Endothelial cell of umbilical vein (primary cell): Measurements from ENCODE around the gene ZNF48. TPM values are rescaled to one million over a fixed set of nuclear protein-coding genes. Genes with fewer than 3 reads are reported as not detected.

Experiments
- BruUV-seq: library from RNA; stranded (reverse); fragments of 400-500 nt; replicated peaks from 2 replicates; lab custom pipeline; 2021; lab: Mats Ljungman, UMichigan
- CTCF ChIA-PET: fragments of 300-600, 350-600 bp; sonication (Branson Sonifier 250); formaldehyde crosslinking; loops from one replicate; lab custom pipeline; 2021; ENCODE audit warnings: antibody characterized with exemption, inconsistent platforms; lab: Charles Lee
- POLR2A ChIA-PET: fragments of 300-600, 350-600 bp; sonication (Branson Sonifier 250); formaldehyde crosslinking; loops from one replicate; lab custom pipeline; 2021; ENCODE audit warnings: antibody characterized with exemption, inconsistent platforms; lab: Charles Lee
- DNase-seq: peaks from one replicate; pipeline ENCODE4 v3.0.0-alpha.2; 2011; ENCODE audit warnings: low read depth, low spot score
- FAIRE-seq: peaks from 2 replicates; lab custom pipeline; 2011; peaks lifted over from hg19 to GRCh38; lab: Jason Lieb, UNC
- H2AFZ ChIP-seq: 2 replicates; pipeline ENCODE4 v1.6.0; 2012; ENCODE audit warnings: low read depth, low read length, control low read depth, inconsistent platforms
- H3K27ac ChIP-seq: 2 replicates; pipeline ENCODE4 v1.5.1; 2011; ENCODE audit warnings: low read depth, mild to moderate bottlenecking, control low read depth, low read length, moderate library complexity; ENCODE audit not compliant: insufficient read depth
- H3K27me3 ChIP-seq, 2 experiments: 2 replicates each; pipeline versions ENCODE4 v1.6.0 to v1.6.1; 2011; ENCODE audit warnings: low read length in 2 of 2, mixed read lengths in 1 of 2; ENCODE audit not compliant: control insufficient read depth in 2 of 2, insufficient read depth in 2 of 2
- H3K36me3 ChIP-seq, 2 experiments: 2 replicates in 1 of 2; 3 replicates in 1 of 2; pipeline ENCODE4 v1.5.1; 2011; ENCODE audit warnings: low read length in 2 of 2, mild to moderate bottlenecking in 1 of 2, moderate library complexity in 1 of 2; ENCODE audit not compliant: control insufficient read depth in 2 of 2, insufficient read depth in 2 of 2; ENCODE audit errors: extremely low read depth in 1 of 2
- H3K4me1 ChIP-seq: 3 replicates; pipeline ENCODE4 v1.5.1; 2011; ENCODE audit warnings: mild to moderate bottlenecking, low read length; ENCODE audit not compliant: control insufficient read depth, insufficient read depth; ENCODE audit errors: extremely low read depth
- H3K4me2 ChIP-seq: 2 replicates; pipeline ENCODE4 v1.6.1; 2011; ENCODE audit warnings: low read length, control low read depth, mixed read lengths; ENCODE audit not compliant: insufficient read depth
- H3K4me3 ChIP-seq, 3 experiments: fragments of 200-600 bp in 1 of 3; sonication (generic), shearing (Covaris generic) in 1 of 3; replicated peaks in 1 of 3; 2 replicates each; pipeline ENCODE4 v1.5.1; 2011 to 2016; ENCODE audit warnings: control low read depth in 3 of 3, low read length in 3 of 3, mild to moderate bottlenecking in 2 of 3, inconsistent platforms in 1 of 3, low read depth in 1 of 3, moderate library complexity in 1 of 3; ENCODE audit not compliant: insufficient read depth in 1 of 3
- H3K79me2 ChIP-seq: 2 replicates; pipeline ENCODE4 v1.6.0; 2012; ENCODE audit warnings: low read length, inconsistent platforms; ENCODE audit not compliant: control insufficient read depth, insufficient read depth
- H3K9ac ChIP-seq: replicated peaks from 2 replicates; pipeline ENCODE3; 2011; ENCODE audit warnings: low read length, control low read depth; ENCODE audit not compliant: insufficient read depth; ENCODE audit errors: extremely low read depth
- H3K9me1 ChIP-seq: replicated peaks from 3 replicates; pipeline ENCODE4 v1.6.0; 2011; ENCODE audit warnings: mild to moderate bottlenecking, low read length; ENCODE audit not compliant: control insufficient read depth, insufficient read depth; ENCODE audit errors: extremely low read depth
- H3K9me3 ChIP-seq: replicated peaks from 2 replicates; pipeline ENCODE4 v1.5.1; 2012; ENCODE audit warnings: low read length, inconsistent platforms; ENCODE audit not compliant: control insufficient read depth, insufficient read depth
- H4K20me1 ChIP-seq: replicated peaks from 2 replicates; pipeline ENCODE3; 2011; ENCODE audit warnings: mild to moderate bottlenecking, low read length; ENCODE audit not compliant: control insufficient read depth, insufficient read depth; ENCODE audit errors: extremely low read depth
- CTCF ChIP-seq, 2 donors: IDR thresholded peaks; 1 replicate in 1 of 2; 2 replicates in 1 of 2; pipeline ENCODE4 v1.5.1; 2011; ENCODE audit warnings: low read length in 2 of 2, mild to moderate bottlenecking in 2 of 2, moderate library complexity in 2 of 2, control low read depth in 1 of 2, inconsistent platforms in 1 of 2, low read depth in 1 of 2; ENCODE audit not compliant: insufficient read depth in 1 of 2; ENCODE audit errors: extremely low read depth in 1 of 2
- EZH2 ChIP-seq: IDR thresholded peaks from 2 replicates; pipeline ENCODE4 v1.6.1; 2012; ENCODE audit warnings: borderline replicate concordance, low read depth, mild to moderate bottlenecking, moderate library complexity, low read length, inconsistent platforms; ENCODE audit not compliant: severe bottlenecking
- FOS ChIP-seq: IDR thresholded peaks from 2 replicates; pipeline ENCODE4 v1.6.1; 2011; ENCODE audit warnings: mild to moderate bottlenecking, low read length, moderate library complexity, borderline replicate concordance; ENCODE audit not compliant: insufficient read depth
- GATA2 ChIP-seq: IDR thresholded peaks from 2 replicates; pipeline ENCODE4 v1.7.0; 2011; ENCODE audit warnings: low read depth, mild to moderate bottlenecking, moderate library complexity, mixed read lengths, low read length; ENCODE audit not compliant: insufficient read length, insufficient read depth
- JUN ChIP-seq: IDR thresholded peaks from 2 replicates; pipeline ENCODE4 v1.6.1; 2011; ENCODE audit warnings: borderline replicate concordance, low read depth; ENCODE audit not compliant: insufficient read length, insufficient read depth
- MAX ChIP-seq: IDR thresholded peaks from 2 replicates; pipeline ENCODE4 v1.6.1; 2011; ENCODE audit not compliant: insufficient read depth, insufficient read length
- MYC ChIP-seq: IDR thresholded peaks from one replicate; pipeline ENCODE4 v1.6.1; 2011; ENCODE audit warnings: mild to moderate bottlenecking, low read depth, low read length
- POLR2AphosphoS5 ChIP-seq: IDR thresholded peaks from 2 replicates; pipeline ENCODE4 v1.6.1; 2012; ENCODE audit warnings: low read depth, mild to moderate bottlenecking, control low read depth, low read length, moderate library complexity; ENCODE audit not compliant: insufficient read depth
- dilution Hi-C: fragments of 300-500 bp; cut with MboI; formaldehyde crosslinking; loops from one replicate; pipeline ENCODE4 v1.15.0; 2019; ENCODE audit warnings: low sequenced_read_pairs; ENCODE audit not compliant: extremely low pct_ligation_motif_present
- intact Hi-C: fragments of 100-400 bp; cut with micrococcal nuclease; formaldehyde crosslinking; loops from one replicate; pipeline ENCODE4 v1.10.0; 2022
- polyA plus RNA-seq, 4 experiments: library from polyadenylated mRNA; depleted of rRNA in 3 of 4; stranded (reverse) in 3 of 4; unstranded in 1 of 4; fragments of >200 nt; gene quantifications; 2 replicates each; pipeline versions ENCODE4 v1.2.1 to v1.2.3, GENCODE V29; 2011 to 2012; ENCODE audit warnings: missing spikeins in 1 of 4
- total RNA-seq: library from RNA; stranded (reverse); gene quantifications from 2 replicates; pipeline ENCODE4 v1.2.3, GENCODE V29; 2021

The ZNF48 gene
- total and polyA plus RNA-seq, 2 donors (not counting 3 experiments of a cell fraction or from before 2014, with no cell fraction given): 15.3 to 16.1 TPM

GRCh38 chr16:30368792-30369090, 26.5 kb upstream of the ZNF48 start:
- peak overlapping the region; percentile 49 to 83 (median 70) for H3K4me3 ChIP-seq
- no peaks in the 10 kb centered on the region for H3K9me1 ChIP-seq
- ChIA-PET CTCF (interaction anchor here (1.0 to 3.1 kb wide), 3 partner anchors 26 to 277 kb away, joined by 3 to 12 read pairs (median 6); partner anchors contain the start of genes TBX6 and ZNF48), POLR2A (interaction anchor here (0.8 kb wide), 1 partner anchor 27 kb away, joined by 3 read pairs; the partner anchor contains the start of gene ZNF48)
- no peak for TF ChIP-seq FOS
- no peaks in the 10 kb centered on the region for H4K20me1 ChIP-seq
- no peak overlapping the region for H2AFZ ChIP-seq
- H3K4me1 ChIP-seq: peaks cover 24% of the 10 kb centered on the region
- DNase-seq (no peak), FAIRE-seq (peak; percentile 8)
- intact Hi-C loops (no loop called here), dilution Hi-C loops (no loop called here)
- H3K36me3 ChIP-seq: peaks cover 6 to 10% of the 10 kb centered on the region in 2 experiments
- H3K27ac ChIP-seq: peak overlapping the region; percentile 42
- H3K27me3 ChIP-seq: no peaks in the 10 kb centered on the region
- H3K79me2 ChIP-seq: peaks cover 58% of the 10 kb centered on the region
- no TSS peak for BruUV-seq
- peak overlapping the region; percentile 88 for H3K4me2 ChIP-seq
- H3K9me3 ChIP-seq: no peaks in the 10 kb centered on the region
- peak overlapping the region; percentile 53 for H3K9ac ChIP-seq

DNA sequence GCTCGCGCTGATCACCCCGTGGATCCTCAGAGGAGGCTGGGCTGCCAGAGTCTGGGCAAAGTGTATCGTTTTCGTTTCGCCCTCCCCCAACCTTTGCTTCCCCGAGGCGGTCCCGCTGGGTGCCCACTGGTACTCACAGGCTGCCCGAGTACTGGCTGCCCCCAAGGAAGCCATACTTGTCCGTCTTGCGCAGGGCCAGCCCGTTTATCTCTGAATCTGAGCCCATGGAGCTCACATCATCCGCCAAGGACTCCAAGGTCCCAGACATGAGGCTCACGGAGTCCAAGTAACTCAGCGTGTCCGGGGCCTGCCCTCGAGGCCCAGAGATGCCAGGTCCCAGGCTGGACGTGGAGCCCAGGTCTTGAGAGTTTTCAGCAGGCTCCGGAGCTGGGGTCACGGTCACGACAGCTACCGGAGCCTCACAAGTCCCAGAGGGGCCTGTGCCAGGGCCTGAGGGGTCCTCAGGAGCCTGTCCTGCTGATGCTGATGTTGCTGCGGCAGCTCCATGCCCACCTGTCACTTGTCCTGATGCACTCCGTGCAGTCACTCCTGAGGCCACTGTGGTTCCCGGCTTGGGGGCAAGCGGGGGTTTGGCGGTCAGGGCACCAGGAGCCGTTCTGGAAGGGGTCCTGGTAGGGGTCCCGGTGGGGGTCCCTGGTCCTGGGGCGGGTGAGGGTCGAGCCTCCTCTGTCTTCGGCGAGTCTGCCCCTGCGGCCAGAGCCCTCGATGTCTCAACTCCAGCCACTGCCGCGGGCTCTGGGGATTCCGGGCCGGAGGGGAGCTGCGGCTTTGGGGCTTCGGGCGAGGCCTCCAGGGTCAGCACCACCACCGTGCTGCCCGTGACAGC, 25.9 kb upstream of the ZNF48 start:
- intact Hi-C loops: no loop called here
- TSS peak; percentile 12 for BruUV-seq
- Histone ChIP-seq H3K27ac (peak overlapping the region; percentile 42), H2AFZ (no peak overlapping the region), H3K9me3 (no peaks in the 10 kb centered on the region), H3K79me2 (peaks cover 55% of the 10 kb centered on the region), H3K4me1 (peaks cover 24% of the 10 kb centered on the region), H4K20me1 (no peaks in the 10 kb centered on the region), H3K27me3 (no peaks in the 10 kb centered on the region), H3K9ac (peak overlapping the region; percentile 53), H3K4me3 (peak overlapping the region; percentile 49 to 83 (median 70)), H3K36me3 (peaks cover 6 to 10% of the 10 kb centered on the region in 2 experiments), H3K9me1 (no peaks in the 10 kb centered on the region), H3K4me2 (peak overlapping the region; percentile 88)
- dilution Hi-C loops: no loop called here
- FAIRE-seq (no peak), DNase-seq (peak; percentile 31)
- CTCF ChIA-PET: interaction anchor here (1.0 to 3.1 kb wide), 3 partner anchors 26 to 277 kb away, joined by 3 to 12 read pairs (median 6); partner anchors contain the start of genes TBX6 and ZNF48
- TF ChIP-seq MAX: no peak
- no peak for TF ChIP-seq POLR2AphosphoS5
- no peak for TF ChIP-seq MYC
- no peak for TF ChIP-seq EZH2
- TF ChIP-seq CTCF (IDR thresholded peaks at IDR 0.05; ENCODE audit: extremely low read depth in 1 of 2, insufficient read depth in 1 of 2, low read depth in 1 of 2, low read length in 2 of 2): no peak
- TF ChIP-seq FOS: no peak
- no peak for TF ChIP-seq JUN
- TF ChIP-seq GATA2: no peak
- POLR2A ChIA-PET: interaction anchor here (0.8 kb wide), 1 partner anchor 26 kb away, joined by 3 read pairs; the partner anchor contains the start of gene ZNF48
